Activated CD4-positive, alpha-beta T cell treated with anti-CD3 and anti-CD28 coated beads, Interleukin-2, amount 50 U/mL, for 1 hour (primary cell): Measurements from ENCODE around the gene ZNF501.

Source experiments
- DNase-seq: peaks from one replicate; pipeline ENCODE4 v3.0.0-alpha.2; 2020

The ZNF501 gene

GRCh38 chr3:44729384-44729910 lies at the start of gene ZNF501:
Gene ZNF501, plus strand, starts transcription at chr3:44729635. Its CDS starts 4,787 bp downstream, at chr3:44734422.
- DNase-seq, result peak; percentile 77

- DNase-seq, result no peak
Measured at GRCh38 chr3:44680921-44681455, 48.4 kb upstream of the ZNF501 start.

- DNase-seq, result no peak
Measured at GRCh38 chr3:44682182-44682896, 47.1 kb upstream of the ZNF501 start.

GRCh38 chr3:44685128-44685800 lies 44.2 kb upstream of the ZNF501 start:
- peak; percentile 8 for DNase-seq

- DNase-seq, result no peak
Measured at GRCh38 chr3:44687898-44688297, 41.5 kb upstream of the ZNF501 start.

GRCh38 chr3:44712455-44713075 lies 16.9 kb upstream of the ZNF501 start, which contains the start of gene ZNF502:
Gene ZNF502, plus strand, starts transcription at chr3:44712660. Its CDS starts 7,602 bp downstream, at chr3:44720262.
- peak; percentile 27 for DNase-seq

- DNase-seq, result no peak
Measured at GRCh38 chr3:44721231-44722102, 8.0 kb upstream of the ZNF501 start.

- no peak for DNase-seq
Measured at GRCh38 chr3:44722103-44722401, 7.4 kb upstream of the ZNF501 start.

- no peak for DNase-seq
Measured at GRCh38 chr3:44734646-44735168, 5.3 kb downstream of the ZNF501 start.

- DNase-seq, result no peak
Measured at GRCh38 chr3:44761101-44761423, 31.6 kb downstream of the ZNF501 start.

GRCh38 chr3:44761424-44762169 lies 32.2 kb downstream of the ZNF501 start, which contains the start of the genes KIAA1143 and KIF15:
Gene KIAA1143, minus strand, starts transcription at chr3:44761619. Its CDS starts 17 bp downstream, at chr3:44761602.
Gene KIF15, plus strand, starts transcription at chr3:44761794. Its CDS starts 72 bp downstream, at chr3:44761866.
- DNase-seq, result peak; percentile 98

- DNase-seq, result no peak
Measured at GRCh38 chr3:44762170-44762677, 32.8 kb downstream of the ZNF501 start.

- DNase-seq, result no peak
Measured at GRCh38 chr3:44762690-44763089, 33.3 kb downstream of the ZNF501 start.

GRCh38 chr3:44764248-44764647 lies 34.8 kb downstream of the ZNF501 start:
- no peak for DNase-seq

- DNase-seq, result no peak
Measured at GRCh38 chr3:44771424-44772098, 42.1 kb downstream of the ZNF501 start.

GRCh38 chr3:44772099-44772442 lies 42.6 kb downstream of the ZNF501 start:
- no peak for DNase-seq

GRCh38 chr3:44782891-44783290 lies 53.5 kb downstream of the ZNF501 start:
- DNase-seq, result no peak
